Activated B cell treated with CpG ODN at 0.5 μM for 24 hours (primary cell): ENCODE results near the gene EEFSEC. TPM values are rescaled to one million over a fixed set of nuclear protein-coding genes. Genes with fewer than 3 reads are reported as not detected.

Experiments
- ATAC-seq: fragments of 200-7000 bp; cut with Tn5 transposase; one replicate; pipeline ENCODE4 v1.10.0; 2021; ENCODE audit warnings: low read depth, mild to moderate bottlenecking, moderate library complexity
- CTCF ChIA-PET: fragments of 350-600 bp; sonication (Branson Sonifier 250); formaldehyde crosslinking; loops from one replicate; lab custom pipeline; 2021; ENCODE audit warnings: antibody characterized with exemption; lab: Charles Lee
- POLR2A ChIA-PET: fragments of 350-600 bp; sonication (Branson Sonifier 250); formaldehyde crosslinking; loops from one replicate; lab custom pipeline; 2021; ENCODE audit warnings: antibody characterized with exemption; lab: Charles Lee
- DNase-seq: peaks from one replicate; pipeline ENCODE4 v3.0.0; 2022
- H3K27ac Mint-ChIP-seq: one replicate; pipeline ENCODE4 v1.8.0; 2020; ENCODE audit warnings: mixed read lengths
- H3K27me3 Mint-ChIP-seq: one replicate; pipeline ENCODE4 v1.8.0; 2021; ENCODE audit warnings: mixed read lengths
- H3K36me3 Mint-ChIP-seq: one replicate; pipeline ENCODE4 v1.8.0; 2021; ENCODE audit warnings: low read depth, mixed read lengths
- H3K4me1 Mint-ChIP-seq: one replicate; pipeline ENCODE4 v1.8.0; 2021; ENCODE audit warnings: mixed read lengths
- H3K4me3 Mint-ChIP-seq: one replicate; pipeline ENCODE4 v1.8.0; 2020; ENCODE audit warnings: mild to moderate bottlenecking, mixed read lengths
- H3K9me3 Mint-ChIP-seq: one replicate; pipeline ENCODE4 v1.8.0; 2020; ENCODE audit warnings: mixed read lengths
- intact Hi-C: fragments of 100-400 bp; cut with micrococcal nuclease; formaldehyde crosslinking; loops from one replicate; pipeline ENCODE4 v1.15.1; 2024
- total RNA-seq: library from RNA; stranded (reverse); gene quantifications from 2 replicates; pipeline ENCODE4 v1.2.3, GENCODE V29; 2022
- TF ChIP-seq, protein P1 (sequence below): fragments of 200-600 bp; IDR thresholded peaks from one replicate; pipeline ENCODE4 v1.8.0; 2022; ENCODE audit warnings: antibody characterized with exemption, mild to moderate bottlenecking

Gene EEFSEC
- total RNA-seq, 1 donor from 2014 or later: 20.0 TPM

DNA sequence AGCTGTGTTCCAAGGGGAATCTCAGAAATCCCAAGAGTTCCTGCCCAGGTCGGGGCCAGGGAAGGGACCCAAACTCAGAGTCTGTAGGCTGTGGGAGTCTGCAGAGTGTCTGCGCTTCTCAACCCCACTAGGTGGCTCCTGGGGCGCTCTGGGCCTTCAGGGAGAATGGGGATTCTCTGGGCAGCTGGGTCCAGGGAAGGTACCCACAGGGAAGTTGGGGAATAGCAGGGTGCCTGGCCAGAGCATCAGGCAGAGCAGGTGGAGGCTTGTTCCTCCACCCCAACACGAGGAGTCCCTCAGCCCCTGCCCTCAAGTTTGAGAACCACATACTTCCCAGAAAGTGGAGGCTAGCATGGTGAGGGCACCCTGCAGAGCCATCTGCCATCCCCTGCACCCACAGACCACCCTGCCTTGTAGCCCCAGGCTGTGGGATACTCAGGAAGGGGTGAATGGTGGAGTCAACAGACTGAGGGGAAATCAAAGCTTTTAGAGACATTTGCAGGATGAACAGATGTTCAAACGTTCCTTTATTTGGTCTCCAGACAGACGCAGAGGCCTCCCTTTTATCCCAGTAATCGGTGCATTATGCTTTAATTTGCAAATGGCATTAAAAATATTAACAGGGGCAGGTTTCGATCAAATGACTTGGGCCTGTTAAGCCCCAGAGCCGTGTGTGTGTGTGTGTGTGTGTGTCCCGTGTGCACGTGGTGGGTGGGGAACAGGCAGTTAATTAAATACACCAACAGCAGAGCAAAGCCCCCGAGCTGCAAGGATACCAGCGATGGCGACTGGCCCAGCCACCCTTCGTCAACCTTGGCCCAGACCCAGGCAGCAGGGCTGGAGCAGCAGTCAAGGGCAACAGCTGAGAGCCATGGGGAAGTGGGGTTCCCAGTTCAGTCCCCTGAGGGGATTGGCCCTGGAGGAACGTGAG lies 255.7 kb downstream of the EEFSEC start:
- CTCF ChIA-PET: no interaction called here
- TF ChIP-seq, protein P1, sequence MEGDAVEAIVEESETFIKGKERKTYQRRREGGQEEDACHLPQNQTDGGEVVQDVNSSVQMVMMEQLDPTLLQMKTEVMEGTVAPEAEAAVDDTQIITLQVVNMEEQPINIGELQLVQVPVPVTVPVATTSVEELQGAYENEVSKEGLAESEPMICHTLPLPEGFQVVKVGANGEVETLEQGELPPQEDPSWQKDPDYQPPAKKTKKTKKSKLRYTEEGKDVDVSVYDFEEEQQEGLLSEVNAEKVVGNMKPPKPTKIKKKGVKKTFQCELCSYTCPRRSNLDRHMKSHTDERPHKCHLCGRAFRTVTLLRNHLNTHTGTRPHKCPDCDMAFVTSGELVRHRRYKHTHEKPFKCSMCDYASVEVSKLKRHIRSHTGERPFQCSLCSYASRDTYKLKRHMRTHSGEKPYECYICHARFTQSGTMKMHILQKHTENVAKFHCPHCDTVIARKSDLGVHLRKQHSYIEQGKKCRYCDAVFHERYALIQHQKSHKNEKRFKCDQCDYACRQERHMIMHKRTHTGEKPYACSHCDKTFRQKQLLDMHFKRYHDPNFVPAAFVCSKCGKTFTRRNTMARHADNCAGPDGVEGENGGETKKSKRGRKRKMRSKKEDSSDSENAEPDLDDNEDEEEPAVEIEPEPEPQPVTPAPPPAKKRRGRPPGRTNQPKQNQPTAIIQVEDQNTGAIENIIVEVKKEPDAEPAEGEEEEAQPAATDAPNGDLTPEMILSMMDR: no peak
- H3K9me3 Mint-ChIP-seq: no peaks in the 10 kb centered on the region
- POLR2A ChIA-PET: no interaction called here
- no peak overlapping the region for H3K4me3 Mint-ChIP-seq
- H3K4me1 Mint-ChIP-seq: no peaks in the 10 kb centered on the region
- DNase-seq: no peak
- intact Hi-C loops: no loop called here
- peaks cover 12% of the 10 kb centered on the region for H3K36me3 Mint-ChIP-seq
- H3K27me3 Mint-ChIP-seq: no peaks in the 10 kb centered on the region
- no peak for ATAC-seq
- no peak overlapping the region for H3K27ac Mint-ChIP-seq

DNA sequence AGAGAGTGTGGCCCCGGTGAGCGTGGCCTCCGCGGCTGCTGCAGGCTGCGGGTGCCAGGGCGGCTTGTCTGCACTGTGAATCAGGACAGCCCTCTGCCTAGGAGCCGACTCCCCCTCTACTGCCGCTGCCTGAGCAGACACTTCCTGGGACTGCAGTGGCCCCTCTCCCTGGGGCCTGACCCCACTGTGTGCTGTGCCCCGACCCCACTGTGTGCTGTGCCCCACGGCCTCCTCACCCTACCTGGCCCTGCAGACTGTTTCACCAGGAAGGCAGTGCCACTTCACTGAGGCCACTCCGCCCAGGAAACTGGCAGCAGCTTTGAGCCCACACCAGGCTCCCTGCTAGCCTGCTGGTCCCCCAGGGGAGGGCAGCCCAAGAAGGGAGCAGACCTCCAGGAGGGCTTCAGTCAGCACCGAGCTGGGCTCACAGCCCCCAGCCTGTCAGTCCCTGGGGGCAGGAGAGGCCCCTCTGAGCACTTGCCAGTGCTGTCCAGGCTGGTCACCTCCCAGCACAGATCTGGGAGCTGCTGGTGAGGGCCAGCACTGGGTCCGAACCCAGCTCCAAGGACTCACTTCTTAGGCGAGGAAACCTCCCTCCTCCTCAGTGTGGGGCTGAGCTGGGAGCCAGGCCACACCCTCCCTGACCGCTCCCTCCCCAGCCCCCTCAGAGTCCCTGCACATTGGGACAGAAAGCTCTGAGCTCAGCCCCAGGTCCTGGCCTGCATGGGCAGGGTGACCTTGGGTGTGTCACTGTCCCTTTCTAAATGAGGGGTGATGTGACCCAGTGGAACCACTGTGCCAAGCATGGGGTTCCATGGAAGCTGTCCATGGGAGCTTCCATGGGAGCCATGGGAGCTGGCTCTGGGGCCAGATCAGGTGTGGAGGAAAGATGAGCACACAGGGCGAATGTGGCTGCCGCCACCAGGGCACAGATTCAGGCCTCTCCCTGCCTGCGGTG lies 256.6 kb downstream of the EEFSEC start:
- H3K27me3 Mint-ChIP-seq: no peaks in the 10 kb centered on the region
- TF ChIP-seq, protein P1: no peak
- ChIA-PET POLR2A (no interaction called here), CTCF (no interaction called here)
- ATAC-seq (no peak), DNase-seq (no peak)
- H3K9me3 Mint-ChIP-seq: no peaks in the 10 kb centered on the region
- H3K27ac Mint-ChIP-seq: no peak overlapping the region
- no peaks in the 10 kb centered on the region for H3K4me1 Mint-ChIP-seq
- intact Hi-C loops: no loop called here
- H3K4me3 Mint-ChIP-seq: no peak overlapping the region
- H3K36me3 Mint-ChIP-seq: peaks cover 9% of the 10 kb centered on the region

DNA sequence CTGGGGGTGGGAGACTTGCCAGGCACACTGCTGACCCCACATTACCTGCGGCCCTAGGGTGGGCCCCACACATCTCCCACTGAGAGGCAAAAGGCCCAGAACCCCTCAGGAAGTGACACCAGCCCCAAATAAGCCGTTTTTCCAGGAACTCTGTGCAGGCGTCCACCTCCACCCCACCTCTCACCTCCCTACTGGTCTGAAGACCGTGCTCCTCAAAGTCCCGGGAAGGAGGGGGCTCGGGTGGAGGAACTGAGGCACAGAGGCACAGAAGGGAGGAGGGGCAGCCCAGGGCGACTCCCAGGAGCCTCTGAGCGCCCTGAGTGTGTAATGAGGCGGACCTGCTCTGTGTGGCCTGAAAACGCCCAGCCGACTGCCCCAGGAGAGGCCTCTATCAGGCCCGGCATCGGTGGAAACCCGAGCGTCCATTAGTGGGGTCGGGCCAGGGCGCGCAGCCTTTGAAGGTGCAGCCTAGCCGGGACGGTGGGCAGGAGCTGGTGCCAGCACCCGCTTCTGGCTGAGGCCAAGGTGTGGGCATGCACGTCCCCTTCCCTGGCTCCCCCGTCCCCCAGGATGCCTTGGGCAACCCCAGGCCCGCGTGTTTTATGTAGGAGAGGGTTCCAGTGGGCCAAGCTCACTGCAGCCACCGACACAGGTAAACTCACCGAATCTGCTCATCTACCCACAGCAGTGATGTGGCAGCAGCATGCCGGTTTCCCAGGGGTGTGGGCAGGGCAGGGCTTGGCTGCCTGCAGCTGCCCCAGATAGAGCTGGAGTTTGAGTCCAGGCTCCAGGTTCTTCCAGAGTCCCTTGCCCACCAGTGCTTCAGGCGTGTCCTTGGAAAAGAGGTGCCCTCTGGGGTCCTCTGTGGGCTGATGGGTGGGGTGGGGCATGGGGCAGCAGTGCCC lies 257.6 kb downstream of the EEFSEC start:
- DNase-seq: no peak
- H3K4me1 Mint-ChIP-seq: no peaks in the 10 kb centered on the region
- POLR2A ChIA-PET: no interaction called here

DNA sequence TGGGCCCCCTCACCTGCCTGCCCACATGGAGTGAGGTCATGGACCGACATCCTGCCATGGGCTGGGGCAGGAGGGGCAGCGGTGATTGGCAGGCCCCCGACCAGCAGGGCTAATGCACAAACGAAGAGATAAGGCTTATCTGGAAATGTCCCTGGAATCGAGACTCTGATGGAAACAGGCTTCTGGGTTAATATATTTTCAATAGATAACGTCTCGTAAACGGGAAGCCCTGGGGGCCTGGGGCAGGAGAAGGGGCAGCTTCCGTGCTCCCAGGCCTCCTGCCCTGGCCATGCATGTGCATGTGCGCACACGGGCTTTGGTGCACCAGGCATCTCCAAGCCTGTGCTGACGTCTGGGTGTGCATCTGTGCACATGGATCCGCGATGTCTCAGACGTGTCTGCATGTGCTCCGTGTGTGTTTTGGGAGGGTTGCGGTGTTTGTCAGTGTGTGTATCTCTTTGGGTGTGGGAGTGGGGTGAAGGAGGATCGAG lies 258.3 kb downstream of the EEFSEC start:
- Mint-ChIP-seq H3K4me1 (no peaks in the 10 kb centered on the region), H3K27ac (no peak overlapping the region), H3K4me3 (no peak overlapping the region), H3K27me3 (no peaks in the 10 kb centered on the region), H3K36me3 (peaks cover 9% of the 10 kb centered on the region), H3K9me3 (no peaks in the 10 kb centered on the region)
- DNase-seq: no peak
- POLR2A ChIA-PET: no interaction called here
- CTCF ChIA-PET: no interaction called here
- no peak for ATAC-seq
- intact Hi-C loops: no loop called here
- TF ChIP-seq, protein P1: no peak

More for the DNA sequence above, 257.6 kb downstream of the EEFSEC start:
- H3K27ac Mint-ChIP-seq: no peak overlapping the region
- H3K4me3 Mint-ChIP-seq: no peak overlapping the region
- peaks cover 9% of the 10 kb centered on the region for H3K36me3 Mint-ChIP-seq
- H3K27me3 Mint-ChIP-seq: no peaks in the 10 kb centered on the region
- CTCF ChIA-PET: no interaction called here
- TF ChIP-seq, protein P1: no peak
- intact Hi-C loops: no loop called here
- H3K9me3 Mint-ChIP-seq: no peaks in the 10 kb centered on the region
- no peak for ATAC-seq
